ENCODE measurements around the gene TACC2.

TACC2 gene

DNA sequence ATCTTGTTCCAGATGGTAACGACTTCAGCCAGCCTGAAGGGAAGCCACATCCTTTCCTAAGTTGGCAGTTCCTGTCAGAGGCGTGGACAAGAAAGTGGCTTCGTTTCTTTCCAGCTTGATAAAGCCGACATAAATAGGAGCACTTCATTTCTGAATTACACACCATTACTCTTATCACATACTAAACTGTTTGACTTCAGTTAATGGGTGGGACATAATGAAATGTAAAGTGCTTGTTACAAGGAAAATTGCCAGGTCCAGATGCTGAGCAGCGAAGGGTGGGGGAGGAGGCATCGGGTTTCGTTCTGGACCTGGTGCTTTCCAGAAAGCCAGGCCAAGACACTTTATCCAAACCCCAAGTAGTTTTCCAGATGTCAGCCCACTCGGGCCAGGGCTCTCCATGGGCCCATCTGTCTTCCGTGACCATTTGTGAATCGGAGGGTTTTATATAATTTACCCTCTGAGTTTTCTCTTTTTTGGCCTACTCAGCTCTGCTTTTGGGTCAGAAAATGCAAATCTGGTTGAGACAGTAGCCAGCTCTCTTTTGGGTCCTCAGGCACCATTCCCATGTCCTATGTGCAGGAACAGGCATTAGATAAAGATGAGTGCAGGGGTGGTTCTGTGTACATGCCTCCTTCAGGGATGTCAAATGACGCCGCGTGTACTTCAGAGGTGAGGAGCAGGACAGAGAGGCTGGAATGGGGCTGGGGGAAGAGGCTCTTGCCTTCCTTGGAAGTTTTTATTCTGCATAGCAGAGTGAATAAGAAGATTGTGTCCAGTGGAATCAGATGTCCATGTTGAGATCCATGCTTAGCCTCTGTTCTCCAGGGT is 90.2 kb downstream of the TACC2 start:
- Histone ChIP-seq H2BK120ac (ENCODE audit: low read depth, low read length) (no peak overlapping the region), H3K18ac (ENCODE audit: low read length) (no peak overlapping the region), H2BK5ac (ENCODE audit: low read length) (no peak overlapping the region), H4K5ac (ENCODE audit: low read length) (no peak overlapping the region), H3K4me1 (ENCODE audit: control insufficient read depth, low read depth, low read length) (no peaks in the 10 kb centered on the region), H3K27me3 (ENCODE audit: insufficient read depth, low read length, poor library complexity) (no peaks in the 10 kb centered on the region), H4K8ac (ENCODE audit: low read depth, low read length) (no peak overlapping the region), H3K4me2 (ENCODE audit: low read length) (no peak overlapping the region), H3K79me1 (ENCODE audit: low read length) (no peaks in the 10 kb centered on the region), H3K36me3 (ENCODE audit: control insufficient read depth, insufficient read depth, low read length) (no peaks in the 10 kb centered on the region), H3K23ac (ENCODE audit: low read length) (no peak overlapping the region), H3K4ac (ENCODE audit: low read depth, low read length) (no peak overlapping the region), H2AK5ac (ENCODE audit: low read length) (no peak overlapping the region), H3K27ac (ENCODE audit: low read depth, low read length) (no peak overlapping the region), H3K9ac (ENCODE audit: low read length) (no peak overlapping the region), H3K79me2 (ENCODE audit: control insufficient read depth, insufficient read depth, low read length) (no peaks in the 10 kb centered on the region), H3K4me3 (ENCODE audit: low read length) (no peak overlapping the region), H3K56ac (ENCODE audit: low read length) (no peak overlapping the region), H2BK15ac (replicated peaks; ENCODE audit: low read depth) (no peak overlapping the region)
- no peak for DNase-seq
- no CpG with 5 or more reads among the region's 13 CpGs for WGBS (ENCODE audit: extremely low coverage, insufficient coverage, low lambda C conversion rate)

DNA sequence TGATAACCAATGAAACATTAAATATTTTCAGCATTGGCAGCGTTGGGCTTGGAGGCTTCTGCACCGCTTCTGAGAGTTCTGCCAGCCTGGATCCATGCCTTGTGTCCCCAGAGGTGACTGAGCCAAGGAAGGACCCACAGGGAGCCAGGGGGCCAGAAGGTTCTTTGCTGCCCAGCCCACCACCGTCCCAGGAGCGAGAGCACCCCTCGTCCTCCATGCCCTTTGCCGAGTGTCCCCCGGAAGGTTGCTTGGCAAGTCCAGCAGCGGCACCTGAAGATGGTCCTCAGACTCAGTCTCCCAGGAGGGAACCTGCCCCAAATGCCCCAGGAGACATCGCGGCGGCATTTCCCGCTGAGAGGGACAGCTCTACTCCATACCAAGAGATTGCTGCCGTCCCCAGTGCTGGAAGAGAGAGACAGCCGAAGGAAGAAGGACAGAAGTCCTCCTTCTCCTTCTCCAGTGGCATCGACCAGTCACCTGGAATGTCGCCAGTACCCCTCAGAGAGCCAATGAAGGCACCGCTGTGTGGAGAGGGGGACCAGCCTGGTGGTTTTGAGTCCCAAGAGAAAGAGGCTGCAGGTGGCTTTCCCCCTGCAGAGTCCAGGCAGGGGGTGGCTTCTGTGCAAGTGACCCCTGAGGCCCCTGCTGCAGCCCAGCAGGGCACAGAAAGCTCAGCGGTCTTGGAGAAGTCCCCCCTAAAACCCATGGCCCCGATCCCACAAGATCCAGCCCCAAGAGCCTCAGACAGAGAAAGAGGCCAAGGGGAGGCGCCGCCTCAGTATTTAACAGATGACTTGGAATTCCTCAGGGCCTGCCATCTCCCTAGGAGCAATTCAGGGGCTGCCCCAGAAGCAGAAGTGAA is 93.9 kb downstream of the TACC2 start:
- Histone ChIP-seq H3K4me1 (ENCODE audit: control insufficient read depth, low read depth, low read length) (no peaks in the 10 kb centered on the region), H3K79me2 (ENCODE audit: control insufficient read depth, insufficient read depth, low read length) (no peaks in the 10 kb centered on the region), H3K56ac (ENCODE audit: low read length) (no peak overlapping the region), H4K5ac (ENCODE audit: low read length) (no peak overlapping the region), H2BK120ac (ENCODE audit: low read depth, low read length) (no peak overlapping the region), H3K23ac (ENCODE audit: low read length) (no peak overlapping the region), H2BK5ac (ENCODE audit: low read length) (no peak overlapping the region), H3K27ac (ENCODE audit: low read depth, low read length) (no peak overlapping the region), H3K4ac (ENCODE audit: low read depth, low read length) (no peak overlapping the region), H3K27me3 (ENCODE audit: insufficient read depth, low read length, poor library complexity) (no peaks in the 10 kb centered on the region), H3K9ac (ENCODE audit: low read length) (no peak overlapping the region), H4K8ac (ENCODE audit: low read depth, low read length) (no peak overlapping the region), H3K4me3 (ENCODE audit: low read length) (no peak overlapping the region), H3K18ac (ENCODE audit: low read length) (no peak overlapping the region), H2BK15ac (replicated peaks; ENCODE audit: low read depth) (no peak overlapping the region), H3K36me3 (ENCODE audit: control insufficient read depth, insufficient read depth, low read length) (no peaks in the 10 kb centered on the region), H3K4me2 (ENCODE audit: low read length) (no peak overlapping the region), H3K79me1 (ENCODE audit: low read length) (no peaks in the 10 kb centered on the region), H2AK5ac (ENCODE audit: low read length) (no peak overlapping the region)
- WGBS (ENCODE audit: extremely low coverage, insufficient coverage, low lambda C conversion rate) = no CpG with 5 or more reads among the region's 21 CpGs
- no peak for DNase-seq

- no peaks in the 10 kb centered on the region for H3K27me3 ChIP-seq (ENCODE audit: insufficient read depth, low read length, poor library complexity)
- no CpG with 5 or more reads among the region's 9 CpGs for WGBS (ENCODE audit: extremely low coverage, insufficient coverage, low lambda C conversion rate)
- H3K4ac ChIP-seq (ENCODE audit: low read depth, low read length) = no peak overlapping the region
- no peaks in the 10 kb centered on the region for H3K79me1 ChIP-seq (ENCODE audit: low read length)
- H3K36me3 ChIP-seq (ENCODE audit: control insufficient read depth, insufficient read depth, low read length) = no peaks in the 10 kb centered on the region
- no peak overlapping the region for H2BK15ac ChIP-seq (replicated peaks; ENCODE audit: low read depth)
- H3K4me1 ChIP-seq (ENCODE audit: control insufficient read depth, low read depth, low read length) = no peaks in the 10 kb centered on the region
- H3K18ac ChIP-seq (ENCODE audit: low read length) = no peak overlapping the region
- H3K27ac ChIP-seq (ENCODE audit: low read depth, low read length) = no peak overlapping the region
- no peak overlapping the region for H4K8ac ChIP-seq (ENCODE audit: low read depth, low read length)
- no peak overlapping the region for H2BK5ac ChIP-seq (ENCODE audit: low read length)
- no peak overlapping the region for H3K56ac ChIP-seq (ENCODE audit: low read length)
- H3K23ac ChIP-seq (ENCODE audit: low read length) = no peak overlapping the region
- no peaks in the 10 kb centered on the region for H3K79me2 ChIP-seq (ENCODE audit: control insufficient read depth, insufficient read depth, low read length)
- H2AK5ac ChIP-seq (ENCODE audit: low read length) = no peak overlapping the region
- no peak for DNase-seq
- no peak overlapping the region for H4K5ac ChIP-seq (ENCODE audit: low read length)
- no peak overlapping the region for H3K9ac ChIP-seq (ENCODE audit: low read length)
- H3K4me2 ChIP-seq (ENCODE audit: low read length) = no peak overlapping the region
- no peak overlapping the region for H2BK120ac ChIP-seq (ENCODE audit: low read depth, low read length)
- H3K4me3 ChIP-seq (ENCODE audit: low read length) = no peak overlapping the region
These were observed 94.6 kb downstream of the TACC2 start for GRCh38 chr10:122083478-122084025.

DNA sequence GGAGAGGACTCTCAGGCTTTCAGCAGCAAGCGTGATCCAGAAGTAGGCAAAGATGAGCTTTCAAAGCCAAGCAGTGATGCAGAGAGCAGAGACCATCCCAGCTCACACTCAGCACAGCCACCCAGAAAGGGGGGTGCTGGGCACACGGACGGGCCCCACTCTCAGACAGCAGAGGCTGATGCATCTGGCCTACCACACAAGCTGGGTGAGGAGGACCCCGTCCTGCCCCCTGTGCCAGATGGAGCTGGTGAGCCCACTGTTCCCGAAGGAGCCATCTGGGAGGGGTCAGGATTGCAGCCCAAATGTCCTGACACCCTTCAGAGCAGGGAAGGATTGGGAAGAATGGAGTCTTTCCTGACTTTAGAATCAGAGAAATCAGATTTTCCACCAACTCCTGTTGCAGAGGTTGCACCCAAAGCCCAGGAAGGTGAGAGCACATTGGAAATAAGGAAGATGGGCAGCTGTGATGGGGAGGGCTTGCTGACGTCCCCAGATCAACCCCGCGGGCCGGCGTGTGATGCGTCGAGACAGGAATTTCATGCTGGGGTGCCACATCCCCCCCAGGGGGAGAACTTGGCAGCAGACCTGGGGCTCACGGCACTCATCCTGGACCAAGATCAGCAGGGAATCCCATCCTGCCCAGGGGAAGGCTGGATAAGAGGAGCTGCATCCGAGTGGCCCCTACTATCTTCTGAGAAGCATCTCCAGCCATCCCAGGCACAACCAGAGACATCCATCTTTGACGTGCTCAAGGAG is 95.5 kb downstream of the TACC2 start:
- Histone ChIP-seq H3K18ac (ENCODE audit: low read length) (no peak overlapping the region), H3K27me3 (ENCODE audit: insufficient read depth, low read length, poor library complexity) (no peaks in the 10 kb centered on the region), H3K79me1 (ENCODE audit: low read length) (no peaks in the 10 kb centered on the region)

GRCh38 chr10:122085423-122085911 is 96.5 kb downstream of the TACC2 start:
- no peak overlapping the region for H3K4me3 ChIP-seq (ENCODE audit: low read length)
- no peak overlapping the region for H3K4me2 ChIP-seq (ENCODE audit: low read length)
- no peak overlapping the region for H3K4ac ChIP-seq (ENCODE audit: low read depth, low read length)
- no peak overlapping the region for H3K18ac ChIP-seq (ENCODE audit: low read length)
- H3K23ac ChIP-seq (ENCODE audit: low read length) = no peak overlapping the region
- H3K27ac ChIP-seq (ENCODE audit: low read depth, low read length) = no peak overlapping the region
- no peaks in the 10 kb centered on the region for H3K27me3 ChIP-seq (ENCODE audit: insufficient read depth, low read length, poor library complexity)
- H3K9ac ChIP-seq (ENCODE audit: low read length) = no peak overlapping the region
- H3K56ac ChIP-seq (ENCODE audit: low read length) = no peak overlapping the region
- no peak overlapping the region for H4K5ac ChIP-seq (ENCODE audit: low read length)
- no peaks in the 10 kb centered on the region for H3K79me1 ChIP-seq (ENCODE audit: low read length)
- H2BK120ac ChIP-seq (ENCODE audit: low read depth, low read length) = no peak overlapping the region
- WGBS (ENCODE audit: extremely low coverage, insufficient coverage, low lambda C conversion rate) = no CpG with 5 or more reads among the region's 8 CpGs
- H3K36me3 ChIP-seq (ENCODE audit: control insufficient read depth, insufficient read depth, low read length) = no peaks in the 10 kb centered on the region
- no peak overlapping the region for H2AK5ac ChIP-seq (ENCODE audit: low read length)
- no peak for DNase-seq
- no peak overlapping the region for H4K8ac ChIP-seq (ENCODE audit: low read depth, low read length)
- no peak overlapping the region for H2BK5ac ChIP-seq (ENCODE audit: low read length)
- no peak overlapping the region for H2BK15ac ChIP-seq (replicated peaks; ENCODE audit: low read depth)
- H3K4me1 ChIP-seq (ENCODE audit: control insufficient read depth, low read depth, low read length) = no peaks in the 10 kb centered on the region
- H3K79me2 ChIP-seq (ENCODE audit: control insufficient read depth, insufficient read depth, low read length) = no peaks in the 10 kb centered on the region

More for the DNA sequence above, 95.5 kb downstream of the TACC2 start:
- Histone ChIP-seq H4K5ac (ENCODE audit: low read length) (no peak overlapping the region), H3K23ac (ENCODE audit: low read length) (no peak overlapping the region), H3K79me2 (ENCODE audit: control insufficient read depth, insufficient read depth, low read length) (no peaks in the 10 kb centered on the region), H3K4me2 (ENCODE audit: low read length) (no peak overlapping the region), H3K27ac (ENCODE audit: low read depth, low read length) (no peak overlapping the region), H3K4me3 (ENCODE audit: low read length) (no peak overlapping the region), H2AK5ac (ENCODE audit: low read length) (no peak overlapping the region), H2BK5ac (ENCODE audit: low read length) (no peak overlapping the region), H2BK15ac (replicated peaks; ENCODE audit: low read depth) (no peak overlapping the region), H3K36me3 (ENCODE audit: control insufficient read depth, insufficient read depth, low read length) (no peaks in the 10 kb centered on the region), H4K8ac (ENCODE audit: low read depth, low read length) (no peak overlapping the region), H3K56ac (ENCODE audit: low read length) (no peak overlapping the region), H3K4me1 (ENCODE audit: control insufficient read depth, low read depth, low read length) (no peaks in the 10 kb centered on the region), H2BK120ac (ENCODE audit: low read depth, low read length) (no peak overlapping the region), H3K4ac (ENCODE audit: low read depth, low read length) (no peak overlapping the region), H3K9ac (ENCODE audit: low read length) (no peak overlapping the region)
- no peak for DNase-seq
- no CpG with 5 or more reads among the region's 15 CpGs for WGBS (ENCODE audit: extremely low coverage, insufficient coverage, low lambda C conversion rate)

Data from mesendoderm (in vitro differentiated cells).